Measurements from ENCODE around the gene YBX1.
"Not testable (repeated sequence)": the region's sequence is repeated elsewhere in the genome, so short reads cannot be mapped to it uniquely, and the experiment has no call there.

Gene YBX1

GRCh38 chr1:42698081-42698813 lies 16.0 kb downstream of the YBX1 start:
- Histone ChIP-seq H3K27ac (ENCODE audit: low read length) (no peak overlapping the region), H3K79me2 (ENCODE audit: low read length) (peaks cover 87% of the 10 kb centered on the region), H3K9ac (ENCODE audit: low read length) (no peak overlapping the region), H3K36me3 (replicated peaks; ENCODE audit: insufficient read depth, low read length) (peaks cover 59% of the 10 kb centered on the region), H2AFZ (ENCODE audit: low read length) (no peak overlapping the region), H3F3A (ENCODE audit: insufficient read depth, low read length) (no peaks in the 10 kb centered on the region), H3K27me3 (replicated peaks; ENCODE audit: insufficient read depth, low read length) (no peaks in the 10 kb centered on the region), H3K9me3 (replicated peaks; ENCODE audit: insufficient read depth, low read length) (no peaks in the 10 kb centered on the region), H3K4me3 (ENCODE audit: low read length) (no peak overlapping the region), H3K9me2 (replicated peaks; ENCODE audit: insufficient read depth, low read length) (no peaks in the 10 kb centered on the region), H4K20me1 (ENCODE audit: insufficient read depth, low read length) (peaks cover 24% of the 10 kb centered on the region), H3K4me2 (ENCODE audit: low read depth, low read length) (no peak overlapping the region), H3K4me1 (ENCODE audit: low read length) (no peaks in the 10 kb centered on the region)
- no peak for DNase-seq
- TF ChIP-seq EZH2 (optimal IDR thresholded peaks at IDR 0.05; ENCODE audit: low read depth, low read length), result no peak
- no peak for TF ChIP-seq CTCF (IDR thresholded peaks at IDR 0.05; ENCODE audit: low read length)
- no peak for TF ChIP-seq EZH2phosphoT487 (IDR thresholded peaks at IDR 0.05; ENCODE audit: low read length)

- H3F3A ChIP-seq (ENCODE audit: insufficient read depth, low read length), result no peaks in the 10 kb centered on the region
- no peaks in the 10 kb centered on the region for H3K9me2 ChIP-seq (replicated peaks; ENCODE audit: insufficient read depth, low read length)
- H2AFZ ChIP-seq (ENCODE audit: low read length), result no peak overlapping the region
- no peak for TF ChIP-seq EZH2phosphoT487 (IDR thresholded peaks at IDR 0.05; ENCODE audit: low read length)
- no peak for TF ChIP-seq CTCF (IDR thresholded peaks at IDR 0.05; ENCODE audit: low read length)
- no peak for TF ChIP-seq EZH2 (optimal IDR thresholded peaks at IDR 0.05; ENCODE audit: low read depth, low read length)
- H3K79me2 ChIP-seq (ENCODE audit: low read length), result peaks cover 86% of the 10 kb centered on the region
- no peaks in the 10 kb centered on the region for H3K27me3 ChIP-seq (replicated peaks; ENCODE audit: insufficient read depth, low read length)
- H3K27ac ChIP-seq (ENCODE audit: low read length), result no peak overlapping the region
- H3K4me1 ChIP-seq (ENCODE audit: low read length), result no peaks in the 10 kb centered on the region
- H3K36me3 ChIP-seq (replicated peaks; ENCODE audit: insufficient read depth, low read length), result peaks cover 67% of the 10 kb centered on the region
- no peak overlapping the region for H3K4me2 ChIP-seq (ENCODE audit: low read depth, low read length)
- no peak overlapping the region for H3K9ac ChIP-seq (ENCODE audit: low read length)
- no peak overlapping the region for H3K4me3 ChIP-seq (ENCODE audit: low read length)
- H3K9me3 ChIP-seq (replicated peaks; ENCODE audit: insufficient read depth, low read length), result no peaks in the 10 kb centered on the region
- H4K20me1 ChIP-seq (ENCODE audit: insufficient read depth, low read length), result peaks cover 11% of the 10 kb centered on the region
- no peak for DNase-seq
Measured at GRCh38 chr1:42700006-42700405, 17.8 kb downstream of the YBX1 start.

DNA sequence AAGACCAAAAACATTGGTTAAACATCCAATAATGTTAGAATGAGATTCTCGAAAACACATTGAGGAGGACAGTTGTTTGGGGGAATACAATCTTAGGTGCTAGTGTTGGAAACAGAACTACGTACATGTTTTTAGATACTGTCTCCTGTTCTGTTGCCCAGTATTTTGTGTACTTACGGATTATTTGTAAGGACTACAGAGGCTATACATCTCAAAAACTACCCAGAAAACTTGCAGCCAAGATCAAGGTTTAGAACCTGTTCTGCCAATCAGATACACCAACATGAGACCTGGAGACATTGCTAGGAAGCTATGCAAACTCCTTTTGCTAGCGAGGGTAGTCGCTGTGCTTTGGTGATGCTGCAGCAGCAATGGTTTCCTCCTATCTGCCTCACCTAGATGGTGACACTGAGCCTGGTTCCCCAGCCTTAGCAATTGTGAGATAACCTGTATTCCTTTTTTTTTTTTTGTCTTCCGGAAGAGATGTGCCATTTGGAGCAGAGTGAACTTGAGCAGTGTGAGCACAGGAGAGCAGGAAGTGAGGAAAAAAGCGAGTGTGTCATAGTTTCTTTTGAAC lies 21.8 kb downstream of the YBX1 start:
- Histone ChIP-seq H3K79me2 (ENCODE audit: low read length) (peaks cover 68% of the 10 kb centered on the region), H3F3A (ENCODE audit: insufficient read depth, low read length) (no peaks in the 10 kb centered on the region), H3K9me2 (replicated peaks; ENCODE audit: insufficient read depth, low read length) (no peaks in the 10 kb centered on the region), H3K36me3 (replicated peaks; ENCODE audit: insufficient read depth, low read length) (peaks cover 38% of the 10 kb centered on the region), H3K27me3 (replicated peaks; ENCODE audit: insufficient read depth, low read length) (no peaks in the 10 kb centered on the region), H4K20me1 (ENCODE audit: insufficient read depth, low read length) (peaks cover 4% of the 10 kb centered on the region; the same call in 1 of the 2 replicates), H3K9ac (ENCODE audit: low read length) (no peak overlapping the region), H3K4me3 (ENCODE audit: low read length) (no peak overlapping the region), H3K4me2 (ENCODE audit: low read depth, low read length) (no peak overlapping the region), H3K4me1 (ENCODE audit: low read length) (no peaks in the 10 kb centered on the region), H3K9me3 (replicated peaks; ENCODE audit: insufficient read depth, low read length) (no peaks in the 10 kb centered on the region), H3K27ac (ENCODE audit: low read length) (no peak overlapping the region), H2AFZ (ENCODE audit: low read length) (no peak overlapping the region)
- no peak for TF ChIP-seq EZH2 (optimal IDR thresholded peaks at IDR 0.05; ENCODE audit: low read depth, low read length)
- TF ChIP-seq EZH2phosphoT487 (IDR thresholded peaks at IDR 0.05; ENCODE audit: low read length), result no peak
- no peak for TF ChIP-seq CTCF (IDR thresholded peaks at IDR 0.05; ENCODE audit: low read length)
- no peak for DNase-seq

- not testable (repeated sequence) for H3K36me3 ChIP-seq (replicated peaks; ENCODE audit: insufficient read depth, low read length); H3K9me2 ChIP-seq (replicated peaks; ENCODE audit: insufficient read depth, low read length); H3F3A ChIP-seq (ENCODE audit: insufficient read depth, low read length)
Measured at GRCh38 chr1:42712808-42713207, 30.6 kb downstream of the YBX1 start.

More at GRCh38 chr1:42712808-42713207, 30.6 kb downstream of the YBX1 start:
- not testable (repeated sequence) for H3K4me3 ChIP-seq (ENCODE audit: low read length); H3K27ac ChIP-seq (ENCODE audit: low read length); H3K4me1 ChIP-seq (ENCODE audit: low read length); H3K9ac ChIP-seq (ENCODE audit: low read length); H2AFZ ChIP-seq (ENCODE audit: low read length); H3K9me3 ChIP-seq (replicated peaks; ENCODE audit: insufficient read depth, low read length); H3K27me3 ChIP-seq (replicated peaks; ENCODE audit: insufficient read depth, low read length); H4K20me1 ChIP-seq (ENCODE audit: insufficient read depth, low read length); H3K4me2 ChIP-seq (ENCODE audit: low read depth, low read length); DNase-seq
- peaks cover 47% of the 10 kb centered on the region for H3K79me2 ChIP-seq (ENCODE audit: low read length)

Measured in MM.1S (cell line).